Measurements from ENCODE around the gene PPP1R16B.

PPP1R16B gene

GRCh38 chr20:38877483-38877882 lies 72.0 kb downstream of the PPP1R16B start:
- no peak for DNase-seq (ENCODE audit: low read depth, low spot score)

GRCh38 chr20:38878866-38879265 lies 73.4 kb downstream of the PPP1R16B start:
- DNase-seq (ENCODE audit: low read depth, low spot score): peak; percentile 64

- DNase-seq (ENCODE audit: low read depth, low spot score): no peak
These were observed 75.6 kb downstream of the PPP1R16B start for GRCh38 chr20:38880952-38881735.

GRCh38 chr20:38881806-38882440 lies 76.4 kb downstream of the PPP1R16B start:
- DNase-seq (ENCODE audit: low read depth, low spot score): no peak

GRCh38 chr20:38882600-38882999 lies 77.1 kb downstream of the PPP1R16B start:
- no peak for DNase-seq (ENCODE audit: low read depth, low spot score)

GRCh38 chr20:38883081-38883980 lies 77.8 kb downstream of the PPP1R16B start:
- DNase-seq (ENCODE audit: low read depth, low spot score): no peak

- no peak for DNase-seq (ENCODE audit: low read depth, low spot score)
These were observed 78.7 kb downstream of the PPP1R16B start for GRCh38 chr20:38883981-38884733.

- DNase-seq (ENCODE audit: low read depth, low spot score): no peak
These were observed 79.9 kb downstream of the PPP1R16B start for GRCh38 chr20:38885357-38885756.

GRCh38 chr20:38888059-38888831 lies 82.7 kb downstream of the PPP1R16B start:
- DNase-seq (ENCODE audit: low read depth, low spot score): no peak

- DNase-seq (ENCODE audit: low read depth, low spot score): no peak
These were observed 83.6 kb downstream of the PPP1R16B start for GRCh38 chr20:38889050-38889449.

GRCh38 chr20:38889792-38890496 lies 84.4 kb downstream of the PPP1R16B start:
- no peak for DNase-seq (ENCODE audit: low read depth, low spot score)

GRCh38 chr20:38890497-38890818 lies 85.0 kb downstream of the PPP1R16B start:
- no peak for DNase-seq (ENCODE audit: low read depth, low spot score)

- no peak for DNase-seq (ENCODE audit: low read depth, low spot score)
These were observed 86.8 kb downstream of the PPP1R16B start for GRCh38 chr20:38892091-38892981.

GRCh38 chr20:38893056-38893564 lies 87.6 kb downstream of the PPP1R16B start:
- DNase-seq (ENCODE audit: low read depth, low spot score): no peak

GRCh38 chr20:38893565-38894090 lies 88.1 kb downstream of the PPP1R16B start:
- DNase-seq (ENCODE audit: low read depth, low spot score): peak; percentile 71

- DNase-seq (ENCODE audit: low read depth, low spot score): no peak
These were observed 88.8 kb downstream of the PPP1R16B start for GRCh38 chr20:38894091-38894847.

GRCh38 chr20:38895098-38895949 lies 89.8 kb downstream of the PPP1R16B start:
- no peak for DNase-seq (ENCODE audit: low read depth, low spot score)
